GM12891 (cell line): ENCODE results near the gene DYNLRB1.

Source experiments
- DNase-seq: peaks from one replicate; pipeline ENCODE4 v3.0.0; 2011; ENCODE audit warnings: low spot score; ENCODE audit not compliant: insufficient read length
- FAIRE-seq: peaks from 2 replicates; lab custom pipeline; 2011; peaks lifted over from hg19 to GRCh38; lab: Jason Lieb, UNC
- PAX5 ChIP-seq: IDR thresholded peaks from 2 replicates; pipeline ENCODE4 v1.6.1; 2011; ENCODE audit warnings: low read length, moderate library complexity, mild to moderate bottlenecking; ENCODE audit not compliant: insufficient read depth, severe bottlenecking
- POLR2A ChIP-seq: IDR thresholded peaks from 2 replicates; pipeline ENCODE4 v1.6.1; 2011; ENCODE audit warnings: low read depth, low read length, control low read depth
- POLR2AphosphoS5 ChIP-seq: IDR thresholded peaks from 2 replicates; pipeline ENCODE4 v1.6.1; 2011; ENCODE audit warnings: low read depth, low read length, control low read depth
- POU2F2 ChIP-seq: IDR thresholded peaks from 2 replicates; pipeline ENCODE4 v1.6.1; 2011; ENCODE audit warnings: low read depth, mild to moderate bottlenecking, control low read depth, low read length, moderate library complexity
- SPI1 ChIP-seq: IDR thresholded peaks from 2 replicates; pipeline ENCODE4 v1.6.1; 2011; ENCODE audit warnings: low read depth, low read length, control low read depth
- TAF1 ChIP-seq: IDR thresholded peaks from 2 replicates; pipeline ENCODE4 v1.6.1; 2011; ENCODE audit warnings: low read depth, low read length, control low read depth

The DYNLRB1 gene

GRCh38 chr20:34553366-34553867 is 37.2 kb downstream of the DYNLRB1 start:
- FAIRE-seq (no peak), DNase-seq (no peak)
- TF ChIP-seq POU2F2: no peak
- TF ChIP-seq PAX5: no peak
- no peak for TF ChIP-seq TAF1
- TF ChIP-seq POLR2AphosphoS5: no peak
- no peak for TF ChIP-seq POLR2A
- no peak for TF ChIP-seq SPI1

DNA sequence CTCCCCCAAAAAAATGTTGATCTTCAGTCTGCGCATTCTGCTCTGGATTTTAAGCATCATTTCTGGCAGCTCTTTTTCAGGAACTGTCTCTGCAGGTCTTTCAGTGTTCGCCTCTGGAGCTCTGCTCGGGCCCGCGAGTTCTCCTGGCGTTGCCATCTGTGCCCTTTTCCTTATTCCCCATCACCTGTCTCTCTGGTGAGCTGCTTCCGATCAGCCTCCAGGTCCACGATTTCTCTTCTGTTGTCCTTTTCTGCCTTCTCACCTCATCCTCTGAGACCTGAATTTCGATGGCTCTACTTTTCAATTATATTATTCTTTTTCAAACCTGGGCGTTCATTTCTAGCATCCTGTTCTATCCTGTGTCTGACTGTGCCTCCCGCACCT is 41.7 kb downstream of the DYNLRB1 start:
- no peak for TF ChIP-seq TAF1
- no peak for TF ChIP-seq POLR2A
- TF ChIP-seq POLR2AphosphoS5: no peak
- TF ChIP-seq PAX5: no peak
- no peak for TF ChIP-seq SPI1
- no peak for TF ChIP-seq POU2F2
- no peak for DNase-seq
- FAIRE-seq: no peak

DNA sequence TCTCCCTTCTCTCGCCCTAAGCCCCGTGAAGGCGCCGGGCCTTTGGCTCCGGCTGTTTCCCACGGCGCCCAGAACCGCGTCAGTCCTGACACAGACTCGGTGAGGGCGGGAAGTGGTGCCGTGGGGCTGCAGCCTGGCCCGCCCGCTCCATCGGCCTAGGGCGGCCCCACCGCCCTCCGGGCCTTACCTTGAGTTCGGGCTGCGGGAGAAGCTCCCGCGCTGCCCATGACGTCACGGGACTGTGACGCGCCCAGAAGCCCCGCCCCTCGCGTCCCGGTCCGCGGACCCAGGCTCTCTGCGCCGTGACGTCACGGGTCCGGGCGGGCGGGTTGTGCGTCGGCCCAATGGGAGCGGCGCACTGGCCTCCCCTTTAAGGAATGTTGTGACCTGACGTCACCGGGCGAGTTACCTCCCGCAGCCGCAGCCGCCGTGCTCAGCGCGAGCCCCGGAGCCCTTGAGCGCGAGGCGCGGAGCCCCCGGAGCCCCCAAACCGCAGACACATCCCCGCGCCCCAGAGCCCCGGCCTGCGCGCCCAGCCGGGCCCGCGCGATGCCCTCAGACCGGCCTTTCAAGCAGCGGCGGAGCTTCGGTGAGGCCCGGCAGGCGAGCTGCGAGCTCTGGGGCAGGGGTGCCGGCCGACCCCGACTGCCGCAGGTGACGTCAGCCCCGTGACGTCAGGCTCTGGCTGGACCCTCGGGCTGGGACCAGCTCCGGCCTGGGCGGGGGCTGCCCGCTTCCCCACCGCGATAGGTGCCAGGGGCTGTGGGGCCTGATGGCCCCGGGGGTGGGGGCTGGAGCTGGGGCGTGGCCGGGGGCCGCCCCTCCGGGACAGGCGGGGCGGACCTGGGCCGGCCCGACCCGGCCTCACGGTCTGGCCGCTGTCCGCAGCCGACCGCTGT is 42.3 kb downstream of the DYNLRB1 start, which contains the start of gene MAP1LC3A:
MAP1LC3A (plus strand) TSS at position 399 of the 899 bp plus-strand sequence; CDS start at position 550, 151 bp downstream.
- peak; percentile 94 for DNase-seq
- no peak for TF ChIP-seq PAX5
- TF ChIP-seq POU2F2: no peak
- TF ChIP-seq POLR2A: no peak
- TF ChIP-seq SPI1: no peak
- no peak for TF ChIP-seq TAF1
- no peak for TF ChIP-seq POLR2AphosphoS5
- peak; percentile 89 for FAIRE-seq

DNA sequence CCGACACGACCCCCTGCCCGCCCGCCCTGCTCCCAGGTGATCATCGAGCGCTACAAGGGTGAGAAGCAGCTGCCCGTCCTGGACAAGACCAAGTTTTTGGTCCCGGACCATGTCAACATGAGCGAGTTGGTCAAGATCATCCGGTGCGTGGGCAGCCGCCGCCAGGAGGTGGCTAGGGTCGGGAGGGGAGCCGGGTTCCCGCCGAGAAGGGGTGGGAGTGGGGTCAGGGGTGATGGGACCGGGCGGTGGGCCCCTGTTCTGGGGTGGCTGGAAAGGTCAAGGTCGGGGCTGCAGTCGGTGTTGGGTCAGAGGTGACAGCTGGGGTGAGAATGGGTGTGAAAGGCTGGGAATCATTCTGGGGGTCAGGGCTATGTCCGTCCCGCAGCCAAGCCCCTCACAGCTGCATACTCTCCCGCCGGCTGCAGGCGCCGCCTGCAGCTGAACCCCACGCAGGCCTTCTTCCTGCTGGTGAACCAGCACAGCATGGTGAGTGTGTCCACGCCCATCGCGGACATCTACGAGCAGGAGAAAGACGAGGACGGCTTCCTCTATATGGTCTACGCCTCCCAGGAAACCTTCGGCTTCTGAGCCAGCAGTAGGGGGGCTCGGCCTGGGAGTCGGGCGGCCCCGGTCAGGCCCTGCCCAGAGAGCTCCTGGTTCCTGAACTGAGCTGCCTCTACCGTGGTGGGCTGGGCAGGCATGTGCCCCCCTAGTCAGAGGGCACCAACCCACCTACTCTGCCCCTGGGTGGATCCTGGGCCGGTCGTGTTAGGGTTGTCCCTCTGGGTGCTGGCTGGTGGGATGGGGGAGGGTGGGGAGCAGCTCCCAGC is 43.3 kb downstream of the DYNLRB1 start:
- DNase-seq: no peak
- no peak for FAIRE-seq
- TF ChIP-seq TAF1: no peak
- TF ChIP-seq POLR2AphosphoS5: no peak
- no peak for TF ChIP-seq SPI1
- no peak for TF ChIP-seq POU2F2
- TF ChIP-seq POLR2A: no peak
- TF ChIP-seq PAX5: no peak

GRCh38 chr20:34560141-34560523 is 43.9 kb downstream of the DYNLRB1 start:
- no peak for FAIRE-seq
- TF ChIP-seq TAF1 (no peak), POU2F2 (no peak), PAX5 (no peak), POLR2AphosphoS5 (no peak), POLR2A (no peak), SPI1 (no peak)
- no peak for DNase-seq

- no peak for FAIRE-seq
- DNase-seq: no peak
- TF ChIP-seq TAF1 (no peak), POLR2A (no peak), POU2F2 (no peak), POLR2AphosphoS5 (no peak), PAX5 (no peak), SPI1 (no peak)
These were observed 44.4 kb downstream of the DYNLRB1 start for GRCh38 chr20:34560614-34561013.

DNA sequence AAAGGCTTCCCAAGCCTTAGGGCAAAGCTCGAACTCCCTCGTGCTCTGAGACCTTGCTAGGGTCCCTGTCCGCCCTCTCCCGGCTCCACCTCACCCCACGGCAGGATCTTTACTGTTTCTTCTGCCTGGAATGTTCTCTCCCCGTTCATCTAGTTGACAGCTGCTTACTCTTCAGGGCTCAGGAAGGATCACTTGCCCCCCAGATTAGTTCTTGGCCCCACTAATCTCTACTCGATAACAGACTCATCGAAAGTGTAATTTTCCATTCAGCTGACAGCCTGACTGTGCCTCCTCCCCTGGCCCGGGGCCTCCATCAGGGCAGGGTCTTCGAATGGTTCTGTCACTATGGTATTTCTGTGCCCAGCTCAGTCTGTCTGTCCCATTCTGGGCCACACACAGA is 45.4 kb downstream of the DYNLRB1 start:
- TF ChIP-seq POU2F2 (no peak), POLR2A (no peak), SPI1 (no peak), POLR2AphosphoS5 (no peak), PAX5 (no peak), TAF1 (no peak)
- DNase-seq (no peak), FAIRE-seq (no peak)

GRCh38 chr20:34562641-34563040 is 46.4 kb downstream of the DYNLRB1 start:
- TF ChIP-seq PAX5 (no peak), POLR2AphosphoS5 (no peak), POLR2A (no peak), TAF1 (no peak), POU2F2 (no peak), SPI1 (no peak)
- no peak for FAIRE-seq
- no peak for DNase-seq

GRCh38 chr20:34564833-34565232 is 48.6 kb downstream of the DYNLRB1 start:
- DNase-seq: no peak
- FAIRE-seq: no peak
- TF ChIP-seq POLR2A: no peak
- TF ChIP-seq POLR2AphosphoS5: no peak
- no peak for TF ChIP-seq SPI1
- no peak for TF ChIP-seq POU2F2
- TF ChIP-seq TAF1: no peak
- no peak for TF ChIP-seq PAX5
